D721Med (cell line): ENCODE data around the gene TCF7L1.
"Not testable (repeated sequence)": the region's sequence is repeated elsewhere in the genome, so short reads cannot be mapped to it uniquely, and the experiment has no call there.

Experiments used
- DNase-seq: peaks from one replicate; pipeline ENCODE4 v3.0.0; 2011; ENCODE audit warnings: low spot score; ENCODE audit not compliant: insufficient read length
- FAIRE-seq: peaks from 2 replicates; lab custom pipeline; 2011; peaks lifted over from hg19 to GRCh38; lab: Jason Lieb, UNC
- TF ChIP-seq, protein P1 (sequence below): IDR thresholded peaks from 2 replicates; pipeline ENCODE4 v1.5.1; 2012; ENCODE audit warnings: mild to moderate bottlenecking, control low read depth; ENCODE audit not compliant: insufficient read depth; ENCODE audit errors: missing control alignments

The TCF7L1 gene

DNA sequence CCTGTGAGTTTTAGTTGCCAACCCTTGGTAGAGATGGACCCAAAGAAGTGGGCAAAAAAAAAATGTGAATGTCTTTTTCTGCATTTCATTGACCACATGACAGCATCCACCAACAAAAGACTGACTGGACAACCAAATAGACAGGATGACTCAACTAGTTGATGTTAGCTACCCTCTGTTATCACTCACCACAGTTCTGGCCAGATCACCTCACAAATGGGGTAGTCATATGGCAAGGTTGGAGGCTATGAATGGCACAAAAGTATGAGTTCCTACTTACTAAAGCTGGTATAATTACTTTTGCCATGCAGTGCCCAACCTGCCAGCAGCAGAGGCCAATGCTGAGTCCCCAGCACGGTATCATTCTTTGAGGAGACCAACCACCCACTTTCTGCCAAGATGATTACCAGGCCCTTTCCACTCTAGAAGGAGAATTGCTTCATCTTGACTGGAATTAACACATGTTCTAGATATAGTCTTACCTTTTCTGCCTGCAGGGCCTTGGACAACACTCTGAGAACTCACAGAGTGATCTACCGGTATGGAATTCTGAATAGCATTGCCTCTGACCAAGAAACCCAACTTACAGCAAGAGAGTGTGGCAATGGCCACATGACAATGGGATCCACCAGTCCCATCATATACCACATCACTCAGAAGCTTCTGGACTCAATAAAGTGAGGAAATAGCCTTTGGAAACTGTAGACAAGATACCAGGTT lies 20.1 kb upstream of the TCF7L1 start:
- TF ChIP-seq, protein P1, sequence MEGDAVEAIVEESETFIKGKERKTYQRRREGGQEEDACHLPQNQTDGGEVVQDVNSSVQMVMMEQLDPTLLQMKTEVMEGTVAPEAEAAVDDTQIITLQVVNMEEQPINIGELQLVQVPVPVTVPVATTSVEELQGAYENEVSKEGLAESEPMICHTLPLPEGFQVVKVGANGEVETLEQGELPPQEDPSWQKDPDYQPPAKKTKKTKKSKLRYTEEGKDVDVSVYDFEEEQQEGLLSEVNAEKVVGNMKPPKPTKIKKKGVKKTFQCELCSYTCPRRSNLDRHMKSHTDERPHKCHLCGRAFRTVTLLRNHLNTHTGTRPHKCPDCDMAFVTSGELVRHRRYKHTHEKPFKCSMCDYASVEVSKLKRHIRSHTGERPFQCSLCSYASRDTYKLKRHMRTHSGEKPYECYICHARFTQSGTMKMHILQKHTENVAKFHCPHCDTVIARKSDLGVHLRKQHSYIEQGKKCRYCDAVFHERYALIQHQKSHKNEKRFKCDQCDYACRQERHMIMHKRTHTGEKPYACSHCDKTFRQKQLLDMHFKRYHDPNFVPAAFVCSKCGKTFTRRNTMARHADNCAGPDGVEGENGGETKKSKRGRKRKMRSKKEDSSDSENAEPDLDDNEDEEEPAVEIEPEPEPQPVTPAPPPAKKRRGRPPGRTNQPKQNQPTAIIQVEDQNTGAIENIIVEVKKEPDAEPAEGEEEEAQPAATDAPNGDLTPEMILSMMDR, result no peak
- no peak for FAIRE-seq
- DNase-seq, result no peak

DNA sequence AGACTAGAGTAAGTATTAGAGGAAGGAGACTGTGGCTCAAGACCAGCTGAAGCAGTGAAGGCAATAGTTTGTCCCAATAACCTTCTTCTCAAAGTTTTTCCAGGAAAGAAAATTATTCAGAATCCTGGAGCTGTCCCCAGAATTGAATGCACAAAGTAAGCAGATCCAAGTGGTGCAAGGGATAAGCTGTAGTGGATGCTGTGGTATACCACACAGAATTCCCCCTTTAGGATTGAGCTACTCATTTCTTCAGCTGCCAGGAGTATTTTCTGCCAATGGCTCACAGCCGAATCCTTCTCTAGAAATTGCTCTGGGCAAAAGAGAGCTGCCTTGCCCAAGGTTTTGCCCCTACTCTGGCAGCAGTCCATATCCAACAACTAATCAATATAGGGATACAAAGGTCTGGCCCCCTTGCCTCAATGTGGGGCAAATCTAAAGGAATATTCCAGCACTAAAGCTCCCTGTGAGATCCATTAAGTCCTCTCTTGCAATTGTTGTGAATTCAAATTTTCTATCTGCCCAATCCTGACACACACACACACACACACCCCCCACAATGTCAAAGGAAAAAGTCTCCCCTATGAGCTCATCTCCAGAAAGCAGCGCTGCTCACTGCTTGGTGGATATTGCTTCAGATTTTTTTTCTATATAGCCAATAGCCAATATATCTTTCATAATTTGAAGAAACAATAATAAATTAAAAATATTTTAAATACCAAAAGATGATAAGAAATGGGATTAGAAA lies 18.4 kb upstream of the TCF7L1 start:
- TF ChIP-seq, protein P1, result no peak
- DNase-seq (no peak), FAIRE-seq (no peak)

DNA sequence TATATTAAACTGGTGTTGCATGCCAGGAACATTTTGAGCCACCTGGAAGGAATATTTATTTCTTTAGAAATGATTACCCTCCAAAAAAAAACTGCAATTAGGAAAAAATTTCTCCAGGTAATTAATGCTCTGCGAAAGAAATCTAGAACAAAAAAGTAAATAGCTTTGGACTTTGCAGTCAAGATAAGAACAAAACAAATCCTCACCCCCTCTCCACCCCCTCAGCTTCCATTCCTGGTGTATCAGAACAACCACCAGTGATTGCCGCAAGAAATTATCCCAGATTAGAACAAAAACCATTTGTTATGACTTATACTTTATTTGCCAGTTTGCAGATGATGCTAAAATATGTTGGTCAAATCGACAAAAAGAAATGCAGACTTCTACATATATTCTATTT lies 17.0 kb upstream of the TCF7L1 start:
- FAIRE-seq (no peak), DNase-seq (no peak)
- TF ChIP-seq, protein P1, result no peak

GRCh38 chr2:85119900-85120299 lies 13.3 kb upstream of the TCF7L1 start:
- TF ChIP-seq, protein P1, result no peak
- DNase-seq (no peak), FAIRE-seq (no peak)

DNA sequence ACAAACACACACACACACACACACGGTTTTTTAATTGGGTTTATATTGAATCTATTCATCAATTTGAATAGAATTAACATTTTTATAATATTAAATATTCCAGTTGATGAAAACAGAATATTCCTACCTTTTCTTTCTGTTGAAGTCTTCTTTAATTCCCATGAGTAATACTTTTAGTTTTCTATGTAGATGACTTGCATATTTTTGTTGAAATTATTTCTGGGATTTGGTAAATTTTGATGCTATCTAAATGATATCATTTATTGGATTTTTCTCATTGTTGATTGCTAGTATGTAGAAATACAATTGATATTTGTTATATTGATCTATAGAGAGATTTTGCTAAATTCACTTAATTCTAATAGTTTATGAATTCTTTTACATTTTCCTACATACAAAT lies 12.8 kb upstream of the TCF7L1 start:
- TF ChIP-seq, protein P1, result no peak
- DNase-seq, result no peak
- no peak for FAIRE-seq

GRCh38 chr2:85126462-85126861 lies 6.7 kb upstream of the TCF7L1 start:
- not testable (repeated sequence) for DNase-seq, FAIRE-seq

DNA sequence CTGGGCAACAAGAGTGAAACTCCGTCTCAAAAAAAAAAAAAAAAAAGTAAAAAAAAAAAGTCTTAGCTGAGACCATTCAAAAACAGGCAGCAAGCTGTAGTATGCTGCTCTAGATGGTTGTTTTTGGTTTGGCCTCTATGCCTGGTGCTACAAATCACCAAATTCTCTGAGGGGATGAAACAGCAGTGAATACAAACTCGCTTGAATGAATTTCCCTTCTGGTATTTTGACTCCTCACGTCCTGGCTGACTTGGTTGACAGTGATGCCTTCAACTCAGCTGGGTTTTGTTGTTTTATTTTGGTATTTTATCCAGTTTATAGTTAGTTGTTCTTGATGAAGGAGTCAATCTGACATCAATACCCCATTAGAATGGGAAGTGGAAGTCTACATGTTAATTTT lies 3.3 kb upstream of the TCF7L1 start:
- TF ChIP-seq, protein P1, result no peak
- no peak for FAIRE-seq
- no peak for DNase-seq
